ENCODE results near the gene LPIN2.
"Not testable (repeated sequence)": the region's sequence is repeated elsewhere in the genome, so short reads cannot be mapped to it uniquely, and the experiment has no call there.

- TF ChIP-seq EZH2phosphoT487 (IDR thresholded peaks at IDR 0.05; ENCODE audit: insufficient read depth, low read depth); EZH2 (IDR thresholded peaks at IDR 0.05; ENCODE audit: insufficient read depth, poor library complexity, severe bottlenecking): not testable (repeated sequence)
Observed at GRCh38 chr18:3023603-3024002, 10.7 kb upstream of the LPIN2 start.
